Sigmoid colon (tissue), 7 donors: ENCODE results near the gene PCLAF. TPM values are rescaled to one million over a fixed set of nuclear protein-coding genes. Genes with fewer than 3 reads are reported as not detected.

ENCODE experiments used
- DNase-seq: peaks from one replicate; pipeline ENCODE4 v3.0.0-alpha.2; 2019
- H3K27ac ChIP-seq, 4 donors: fragments of 200-600 bp; sonication (generic); one replicate each; pipeline ENCODE4 v1.5.1; 2016 to 2019; ENCODE audit warnings: mild to moderate bottlenecking in 1 of 4
- H3K27me3 ChIP-seq, 3 donors: fragments of 200-600 bp; sonication (generic); one replicate each; pipeline ENCODE4 v1.5.1; 2019; ENCODE audit warnings: mild to moderate bottlenecking in 1 of 3
- H3K36me3 ChIP-seq, 4 donors: fragments of 200-600 bp; sonication (generic); one replicate each; pipeline ENCODE4 v1.5.1; 2016 to 2019
- H3K4me1 ChIP-seq, 4 donors: fragments of 200-600 bp; sonication (generic); one replicate each; pipeline ENCODE4 v1.5.1; 2017 to 2019
- H3K4me3 ChIP-seq, 4 donors: fragments of 200-600 bp; sonication (generic); one replicate each; pipeline ENCODE4 v1.5.1; 2017 to 2019; ENCODE audit warnings: mild to moderate bottlenecking in 2 of 4, moderate library complexity in 1 of 4
- H3K9me3 ChIP-seq, 4 donors: fragments of 200-600 bp in 3 of 4; sonication (generic) in 3 of 4; one replicate each; pipeline versions ENCODE4 v1.5.1 to v1.6.1; 2013 to 2019
- CTCF ChIP-seq, 4 experiments: fragments of 450-650 bp in 3 of 4; fragments of 200-600 bp in 1 of 4; IDR thresholded peaks; one replicate each; pipeline ENCODE4 v1.5.1; 2016 to 2019; ENCODE audit warnings: antibody characterized with exemption in 4 of 4, mild to moderate bottlenecking in 3 of 4, moderate library complexity in 2 of 4
- EP300 ChIP-seq, 4 donors: sonication (generic); formaldehyde crosslinking; IDR thresholded peaks; one replicate each; pipeline ENCODE4 v1.6.1; 2017; ENCODE audit warnings: antibody characterized with exemption in 4 of 4
- POLR2A ChIP-seq, 2 donors: fragments of 450-650 bp; IDR thresholded peaks; one replicate each; pipeline ENCODE4 v1.6.1; 2016; ENCODE audit warnings: antibody characterized with exemption in 2 of 2, mild to moderate bottlenecking in 2 of 2, moderate library complexity in 2 of 2
- POLR2AphosphoS5 ChIP-seq, 4 donors: sonication (generic); formaldehyde crosslinking; IDR thresholded peaks; one replicate each; pipeline ENCODE4 v1.6.1; 2017; ENCODE audit warnings: antibody characterized with exemption in 4 of 4
- WGBS, 2 donors: extraction: QIAGEN DNeasy Blood & Tissue Kit; methylation state at CpG; one replicate each; pipeline ENCODE4 v1.1.7; 2013; 5-methylcytosine and 5-hydroxymethylcytosine counted together
- intact Hi-C: fragments of 100-400 bp; cut with DNase I; formaldehyde crosslinking; loops from one replicate; pipeline ENCODE4 v1.15.1; 2023
- polyA plus RNA-seq, 3 donors: library from polyadenylated mRNA; stranded (reverse); fragments of 200-250 nt; gene quantifications; one replicate each; pipeline ENCODE4 v1.2.3, GENCODE V29; 2013
- small RNA-seq, 3 donors: library from RNA; depleted of rRNA; stranded (forward); fragments of <200 nt; gene quantifications; one replicate each; pipeline ENCODE3, GENCODE V24; 2016
- total RNA-seq, 4 donors: library from RNA; depleted of rRNA; stranded (reverse); fragments of >200 nt; gene quantifications; one replicate each; pipeline ENCODE4 v1.1.0, GENCODE V29; 2016
- donor health status: healthy with polysubstance abuse.
- donor health status: Bipolar disorder and iron deficiency.
- donor health status: healthy.

The PCLAF gene
- total and polyA plus RNA-seq, 7 donors: 1.1 to 83.0 (median 6.5) TPM; not detected in 1

GRCh38 chr15:64324165-64324877 lies 56.9 kb downstream of the PCLAF start:
- DNase-seq: no peak
- TF ChIP-seq CTCF (IDR thresholded peaks at IDR 0.05) (no peak), POLR2A (IDR thresholded peaks at IDR 0.05) (no peak), POLR2AphosphoS5 (IDR thresholded peaks at IDR 0.05) (no peak), EP300 (IDR thresholded peaks at IDR 0.05) (no peak)
- Histone ChIP-seq H3K4me3 (no peak overlapping the region), H3K4me1 (no peaks in the 10 kb centered on the region), H3K36me3 (no peaks in the 10 kb centered on the region), H3K27ac (no peak overlapping the region), H3K27me3 (no peaks in the 10 kb centered on the region), H3K9me3 (no peaks in the 10 kb centered on the region)
- WGBS, 2 donors: 96 to 97% methylated on average over 5 of the region's 5 CpGs
- intact Hi-C loops: no loop called here

- H3K4me1 ChIP-seq: peaks cover 0 to 16% (median 14%) of the 10 kb centered on the region in 4 donors
- peak overlapping the region; percentile 20 to 56 (median 30) for H3K27ac ChIP-seq
- no peak for DNase-seq
- no peak overlapping the region for H3K4me3 ChIP-seq
- no peaks in the 10 kb centered on the region for H3K9me3 ChIP-seq
- H3K27me3 ChIP-seq: no peaks in the 10 kb centered on the region
- TF ChIP-seq EP300 (IDR thresholded peaks at IDR 0.05): no peak
- TF ChIP-seq POLR2AphosphoS5 (IDR thresholded peaks at IDR 0.05): no peak
- no peak for TF ChIP-seq POLR2A (IDR thresholded peaks at IDR 0.05)
- no peak for TF ChIP-seq CTCF (IDR thresholded peaks at IDR 0.05)
- no peaks in the 10 kb centered on the region for H3K36me3 ChIP-seq
- intact Hi-C loops: loop anchor here (2.0 kb wide), 1 partner anchor 40 kb away; no protein-coding TSS in a partner anchor
- 82 to 84% methylated on average over 4 of the region's 4 CpGs for WGBS, 2 donors
These were observed 66.0 kb downstream of the PCLAF start for GRCh38 chr15:64315216-64315615.

GRCh38 chr15:64314456-64314855 lies 66.8 kb downstream of the PCLAF start:
- H3K36me3 ChIP-seq: no peaks in the 10 kb centered on the region
- WGBS, 2 donors: 93% methylated on average over 3 of the region's 3 CpGs
- no peak for TF ChIP-seq POLR2A (IDR thresholded peaks at IDR 0.05)
- no peak for TF ChIP-seq CTCF (IDR thresholded peaks at IDR 0.05)
- no peak for TF ChIP-seq POLR2AphosphoS5 (IDR thresholded peaks at IDR 0.05)
- no peak for TF ChIP-seq EP300 (IDR thresholded peaks at IDR 0.05)
- no peaks in the 10 kb centered on the region for H3K9me3 ChIP-seq
- intact Hi-C loops: loop anchor here (2.0 kb wide), 1 partner anchor 40 kb away; no protein-coding TSS in a partner anchor
- H3K27ac ChIP-seq: peak overlapping the region; percentile 20 to 56 (median 30)
- H3K4me1 ChIP-seq: peaks cover 0 to 16% (median 14%) of the 10 kb centered on the region in 4 donors
- no peak overlapping the region for H3K4me3 ChIP-seq
- no peaks in the 10 kb centered on the region for H3K27me3 ChIP-seq
- DNase-seq: no peak

Small RNA genes lying within 50 kb of the gene (small RNA-seq; reads per million reads assigned to genes)
- 0 reads per million in 3 donors for gene RF00554

Other genes starting within 250 kb of the PCLAF start
- gene SNX22, start 229.7 kb downstream of the PCLAF start, total RNA-seq: under 1 TPM in 3 of 4 donors, not detected in 1; under 0.01 to 0.95 (median 0.83) TPM
- gene SNX22, start 229.7 kb downstream of the PCLAF start, polyA plus RNA-seq: 1 to 10 TPM in 1 of 3 donors, under 1 TPM in 1, not detected in 1; 0.23 to 8.4 TPM
- 100 to 1,000 TPM; 154 to 232 (median 183) TPM for gene PPIB, start 218.4 kb downstream of the PCLAF start, total RNA-seq
- gene PPIB, start 218.4 kb downstream of the PCLAF start, polyA plus RNA-seq: 100 to 1,000 TPM; 162 to 647 (median 169) TPM
- 10 to 100 TPM in 2 of 4 donors, 1 to 10 TPM in 2; 7.8 to 24.3 (median 14.5) TPM for gene CSNK1G1, start 25.3 kb downstream of the PCLAF start, total RNA-seq
- gene CSNK1G1, start 25.3 kb downstream of the PCLAF start, polyA plus RNA-seq: 1 to 10 TPM; 3.0 to 6.8 (median 4.9) TPM
- gene TRIP4, start 6.4 kb upstream of the PCLAF start, total RNA-seq: 10 to 100 TPM; 11.0 to 26.6 (median 12.2) TPM
- 10 to 100 TPM; 22.6 to 48.3 (median 47.4) TPM for gene TRIP4, start 6.4 kb upstream of the PCLAF start, polyA plus RNA-seq
- gene ZNF609, start 79.1 kb upstream of the PCLAF start, total RNA-seq: 10 to 100 TPM; 29.6 to 35.2 (median 31.0) TPM
- gene ZNF609, start 79.1 kb upstream of the PCLAF start, polyA plus RNA-seq: 10 to 100 TPM in 1 of 3 donors, 1 to 10 TPM in 2; 4.8 to 13.5 (median 5.5) TPM